HS-5 (cell line): ENCODE data around the gene STAT1.
"Not testable (repeated sequence)": the region's sequence is repeated elsewhere in the genome, so short reads cannot be mapped to it uniquely, and the experiment has no call there.

Source experiments
- DNase-seq: peaks from one replicate; pipeline ENCODE4 v3.0.0-alpha.2; 2012; ENCODE audit warnings: low read depth

The STAT1 gene

GRCh38 chr2:190981333-190981732 lies 32.6 kb downstream of the STAT1 start:
- DNase-seq, result no peak

DNA sequence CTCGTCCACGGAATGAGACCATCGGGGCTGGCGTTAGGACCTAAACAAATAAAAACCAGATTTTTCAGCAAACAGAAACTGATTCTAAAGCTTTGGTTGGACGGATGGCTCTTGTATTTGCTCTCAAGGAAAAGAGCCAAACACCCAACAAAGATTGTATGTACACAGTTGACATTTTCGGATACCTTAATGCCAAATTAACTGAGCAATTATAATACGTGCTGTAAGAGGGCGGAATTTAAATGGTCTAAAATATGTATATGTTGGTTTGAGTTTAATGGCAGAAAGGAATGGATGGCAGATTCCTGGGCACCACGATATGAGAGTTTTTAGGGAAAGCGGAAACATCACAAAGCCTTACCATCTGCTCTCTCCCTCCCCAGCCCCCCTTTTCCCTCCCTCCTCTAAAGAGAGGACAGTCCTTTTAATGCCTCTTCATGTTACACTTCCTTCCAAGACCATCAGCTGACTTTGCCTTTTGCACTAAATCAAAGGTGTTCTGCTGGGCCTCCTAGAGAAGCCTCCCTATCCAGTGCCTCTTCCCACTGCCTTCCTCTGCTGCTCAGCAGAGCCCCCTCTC lies 33.3 kb downstream of the STAT1 start:
- DNase-seq, result no peak

DNA sequence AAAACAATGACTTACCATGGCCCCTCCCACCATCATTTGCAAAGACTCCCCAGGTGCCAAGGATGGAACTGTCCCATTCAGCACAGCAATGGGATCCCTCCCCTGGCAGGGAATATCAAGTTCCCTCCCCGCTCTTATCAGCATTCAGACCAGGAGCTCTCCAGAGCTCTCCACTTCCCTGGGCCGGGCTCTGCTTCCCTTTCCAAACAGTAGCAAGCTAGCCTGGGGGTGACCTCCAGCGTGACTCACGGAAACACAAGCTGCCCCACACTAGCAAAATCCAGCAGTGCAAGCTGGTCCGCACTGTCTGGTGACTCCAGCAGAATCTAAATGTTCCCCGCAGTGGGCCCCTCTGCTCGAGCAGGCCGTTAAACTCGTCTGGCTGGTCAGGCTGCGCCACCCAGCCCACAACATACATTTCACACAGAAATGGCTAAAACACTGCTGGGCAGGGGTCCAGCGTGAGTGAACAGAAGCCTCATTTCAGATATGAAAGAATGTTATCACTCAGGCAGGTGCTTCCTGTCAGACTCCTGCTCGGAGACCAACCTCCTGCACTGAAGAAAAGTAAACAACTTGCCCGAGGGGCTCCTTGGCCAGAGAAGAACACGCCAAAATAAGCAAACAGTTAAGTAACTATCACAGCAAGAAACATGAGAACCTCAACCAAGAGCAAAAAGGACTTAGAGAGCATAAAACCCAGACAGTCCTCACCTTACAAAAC lies 33.9 kb downstream of the STAT1 start:
- no peak for DNase-seq

DNA sequence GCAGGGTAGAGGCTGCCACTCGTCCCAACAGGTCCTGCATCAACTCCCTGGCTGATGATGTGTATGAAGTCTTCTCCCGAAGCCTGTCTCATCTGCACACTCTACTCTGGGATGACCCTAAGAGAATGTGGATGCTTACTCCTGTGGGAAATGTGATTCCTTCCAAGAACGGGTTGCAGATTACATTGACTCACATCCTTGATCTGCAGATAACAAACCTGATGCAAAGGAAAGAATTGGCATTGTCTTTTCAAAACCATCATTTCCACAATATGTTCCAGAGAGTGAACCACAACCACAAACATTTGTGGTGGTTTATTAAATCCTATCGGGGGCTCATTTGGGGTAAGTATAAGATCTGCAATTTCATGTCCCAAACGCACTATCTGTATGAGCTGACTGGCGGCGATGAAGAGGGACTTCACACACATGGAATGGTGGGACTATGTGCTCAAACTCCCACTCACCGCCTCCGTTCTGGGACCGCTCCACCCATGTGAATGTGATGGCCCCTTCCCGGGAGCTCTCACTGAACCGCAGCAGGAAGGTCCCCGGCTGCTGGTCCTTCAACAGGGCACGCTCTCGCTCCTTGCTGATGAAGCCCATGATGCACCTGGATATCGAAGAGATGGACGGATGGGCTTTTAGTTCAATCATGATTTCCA lies 35.5 kb downstream of the STAT1 start:
- peak; percentile 65 for DNase-seq

DNA sequence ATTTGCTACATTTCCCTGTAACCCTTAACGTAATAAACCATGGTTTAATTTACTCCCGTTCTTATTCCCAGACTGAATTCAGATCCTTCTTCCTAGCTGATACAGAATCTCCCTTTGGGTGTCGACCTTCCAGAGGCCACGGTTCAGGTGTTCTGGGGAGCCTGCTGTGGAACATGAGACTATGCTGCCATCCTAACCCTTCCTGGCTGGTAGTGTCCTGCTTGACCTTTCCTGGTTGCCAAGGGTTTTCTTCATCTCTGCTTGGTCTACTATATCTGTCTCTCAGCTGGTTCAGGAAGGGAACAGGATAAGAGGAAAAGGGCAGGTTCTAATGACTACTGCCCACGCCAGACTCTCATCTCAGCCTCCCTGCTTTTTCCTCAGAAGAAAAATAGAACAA lies 36.5 kb downstream of the STAT1 start:
- DNase-seq, result no peak

GRCh38 chr2:190976521-190976920 lies 37.5 kb downstream of the STAT1 start:
- no peak for DNase-seq

DNA sequence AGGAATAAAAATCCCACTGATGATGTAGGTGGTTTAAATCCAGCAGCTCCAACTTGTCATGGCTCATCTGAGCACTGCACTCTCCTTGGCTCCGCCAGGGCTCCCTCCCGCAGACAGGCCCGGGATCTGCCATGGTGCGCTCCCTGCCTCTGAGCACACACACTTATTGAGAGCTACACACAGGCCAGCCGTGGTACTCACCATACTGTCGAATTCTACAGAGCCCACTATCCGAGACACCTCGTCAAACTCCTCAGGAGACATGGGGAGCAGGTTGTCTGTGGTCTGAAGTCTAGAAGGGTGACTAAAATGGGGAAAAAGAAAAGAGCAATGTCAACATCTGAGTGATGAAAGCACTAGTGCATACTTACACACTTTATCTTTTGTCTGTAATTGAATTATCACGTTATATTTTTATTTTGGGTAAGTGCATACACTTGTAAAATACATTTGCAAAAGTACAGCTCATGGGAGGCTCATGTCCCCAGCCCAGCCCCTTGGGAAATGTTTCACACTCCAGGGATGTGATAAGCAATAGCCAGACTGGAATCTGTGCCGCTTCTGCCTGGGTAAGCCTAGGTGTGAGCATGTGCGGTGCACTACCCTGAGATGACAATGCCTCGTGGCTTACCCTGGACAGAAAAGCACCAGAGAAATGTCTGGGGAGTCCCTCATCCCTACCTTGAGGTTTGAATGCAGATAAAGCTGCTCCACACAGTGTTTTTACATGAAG lies 39.2 kb downstream of the STAT1 start:
- DNase-seq, result no peak

DNA sequence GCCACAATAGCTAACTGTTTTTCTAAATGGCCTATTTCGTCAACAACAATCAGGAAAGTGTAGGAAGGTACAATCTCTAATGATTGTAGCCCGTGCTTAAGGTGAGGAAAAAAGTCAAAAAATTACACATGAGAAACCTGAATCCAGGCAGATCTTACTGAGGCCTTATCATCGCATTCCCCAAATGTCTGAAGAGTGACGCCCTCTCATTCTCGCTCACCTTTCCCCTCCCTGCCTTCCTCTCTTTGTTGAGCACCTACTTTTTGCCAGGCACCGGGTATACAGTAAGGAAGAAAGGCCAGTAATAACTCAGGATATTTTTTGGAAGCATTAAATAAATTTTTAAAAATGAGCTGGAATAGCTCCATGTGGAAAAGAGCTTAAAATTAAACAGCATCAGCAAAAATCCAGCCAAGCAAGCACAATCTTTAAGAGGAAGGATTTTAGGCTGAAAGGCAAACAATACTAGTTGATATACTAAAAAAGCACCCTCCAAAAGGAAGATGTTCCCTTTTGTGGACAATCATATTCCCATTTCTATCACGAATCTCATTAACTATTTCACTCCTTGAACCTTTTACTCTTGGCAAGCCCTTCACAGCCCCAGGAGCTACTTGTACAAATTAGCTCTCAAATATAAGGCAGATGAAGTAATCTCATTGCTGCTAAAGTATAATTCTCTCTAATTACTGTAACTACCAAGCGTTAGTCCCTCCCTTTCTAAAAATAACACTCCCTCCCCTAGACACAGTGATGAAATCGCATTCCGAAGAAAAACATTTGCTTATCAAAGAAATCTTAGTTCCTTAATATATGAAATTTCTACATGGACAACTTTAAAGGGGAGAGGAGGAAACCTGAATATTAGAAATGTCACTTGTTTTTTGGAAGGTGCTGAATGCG lies 40.0 kb downstream of the STAT1 start:
- no peak for DNase-seq

GRCh38 chr2:190973262-190973661 lies 40.7 kb downstream of the STAT1 start:
- no peak for DNase-seq

DNA sequence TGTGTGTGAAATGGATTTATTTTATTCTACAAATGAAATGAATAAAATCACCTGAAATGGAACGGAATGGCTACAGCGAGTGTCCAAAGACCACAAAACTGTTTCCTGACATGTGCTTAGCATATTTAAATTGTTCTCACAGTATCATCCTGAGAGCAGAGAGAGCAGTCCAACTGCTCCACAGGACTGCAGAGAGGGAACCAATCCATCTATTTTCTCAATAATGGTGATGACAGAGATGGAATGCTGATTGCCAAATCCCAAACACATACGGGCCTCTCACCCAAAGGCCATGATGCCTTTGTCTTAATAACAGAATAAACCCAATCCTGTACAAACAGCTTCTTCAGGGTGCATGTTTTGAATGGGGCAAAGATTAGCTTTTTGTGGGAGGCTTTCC lies 41.1 kb downstream of the STAT1 start:
- no peak for DNase-seq

- DNase-seq, result no peak
These were observed 41.8 kb downstream of the STAT1 start for GRCh38 chr2:190972213-190972612.

DNA sequence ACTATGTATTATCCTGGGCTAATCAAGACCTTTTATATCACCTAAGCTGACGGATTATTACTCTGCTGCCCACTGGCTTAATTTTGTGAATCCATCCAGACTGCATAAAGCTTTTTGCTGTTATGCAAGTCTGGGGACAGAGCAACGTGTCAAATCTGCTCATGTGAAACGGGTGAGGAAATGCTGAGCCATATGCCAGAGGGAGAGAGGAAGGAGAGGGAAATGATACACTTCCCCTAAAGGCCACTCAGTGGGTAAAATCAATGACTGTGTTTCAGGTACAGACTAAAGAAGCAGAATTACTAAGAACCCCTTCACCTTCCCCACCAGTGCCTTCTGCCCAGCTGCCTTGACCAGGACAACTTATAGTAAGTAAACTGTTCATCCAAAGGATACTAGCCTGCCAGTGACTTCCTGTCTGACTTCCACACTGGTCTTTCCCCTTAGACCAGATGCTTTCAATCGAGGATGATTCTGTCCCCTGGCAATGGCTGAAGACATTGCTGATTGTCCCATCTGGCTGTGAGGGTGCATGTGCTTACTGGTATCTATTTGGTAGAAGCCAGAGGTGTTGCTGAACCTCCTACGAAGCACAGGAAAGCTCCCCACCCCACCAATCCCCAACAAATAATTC lies 43.0 kb downstream of the STAT1 start:
- DNase-seq, result no peak

GRCh38 chr2:190970160-190970559 lies 43.8 kb downstream of the STAT1 start:
- DNase-seq, result no peak

- DNase-seq, result no peak
These were observed 45.4 kb downstream of the STAT1 start for GRCh38 chr2:190968522-190968921.

GRCh38 chr2:190965580-190966222 lies 48.3 kb downstream of the STAT1 start:
- no peak for DNase-seq

- DNase-seq, result no peak
These were observed 49.7 kb downstream of the STAT1 start for GRCh38 chr2:190964170-190964795.

DNA sequence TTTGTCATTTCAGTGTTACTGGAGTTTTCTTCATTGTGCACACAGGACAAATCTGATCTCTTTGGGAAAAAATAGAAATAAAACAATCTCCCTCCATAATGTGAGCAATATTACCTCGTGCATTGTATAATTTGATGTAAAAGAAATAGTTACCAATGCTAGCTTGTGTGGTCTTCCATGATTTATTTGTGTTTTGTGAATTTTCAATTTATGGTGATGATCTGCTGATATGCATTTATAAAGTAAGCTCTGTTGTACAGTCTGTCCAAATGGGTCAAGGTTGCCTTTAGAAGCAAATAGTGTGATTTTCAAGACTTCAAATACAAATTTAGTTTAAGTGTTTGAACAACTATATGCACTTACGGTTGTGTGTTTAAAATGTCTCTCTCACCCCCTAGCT lies 50.9 kb downstream of the STAT1 start:
- DNase-seq, result no peak

- no peak for DNase-seq
These were observed 52.0 kb downstream of the STAT1 start for GRCh38 chr2:190961918-190962487.

- not testable (repeated sequence) for DNase-seq
These were observed 52.9 kb downstream of the STAT1 start for GRCh38 chr2:190961117-190961516.
